Stimulated activated effector memory CD8-positive, alpha-beta T cell treated with anti-CD3 and anti-CD28 coated beads, Interleukin-12 subunit alpha, Interleukin-12 subunit beta, amount 100 ng/mL, for 72 hours (primary cell): ENCODE data around the gene CAD.

Source experiments
- ATAC-seq: fragments of 150-1000 bp; cut with Tn5 transposase; 2 replicates; pipeline ENCODE4 v1.10.0; 2021
- DNase-seq, 2 donors: peaks; one replicate each; pipeline ENCODE4 v3.0.0; 2021 to 2022; ENCODE audit warnings: low spot score in 2 of 2
- H3K27ac Mint-ChIP-seq: one replicate; pipeline ENCODE4 v1.8.0; 2022; ENCODE audit warnings: mild to moderate bottlenecking, mixed read lengths
- H3K36me3 Mint-ChIP-seq: one replicate; pipeline ENCODE4 v1.8.0; 2022; ENCODE audit warnings: mild to moderate bottlenecking, mixed read lengths
- H3K4me1 Mint-ChIP-seq: one replicate; pipeline ENCODE4 v1.8.0; 2022; ENCODE audit warnings: mixed read lengths
- H3K4me3 Mint-ChIP-seq: one replicate; pipeline ENCODE4 v1.8.0; 2022; ENCODE audit warnings: mild to moderate bottlenecking, mixed read lengths
- H3K9me3 Mint-ChIP-seq: one replicate; pipeline ENCODE4 v1.8.0; 2022; ENCODE audit warnings: mixed read lengths

Gene CAD

DNA sequence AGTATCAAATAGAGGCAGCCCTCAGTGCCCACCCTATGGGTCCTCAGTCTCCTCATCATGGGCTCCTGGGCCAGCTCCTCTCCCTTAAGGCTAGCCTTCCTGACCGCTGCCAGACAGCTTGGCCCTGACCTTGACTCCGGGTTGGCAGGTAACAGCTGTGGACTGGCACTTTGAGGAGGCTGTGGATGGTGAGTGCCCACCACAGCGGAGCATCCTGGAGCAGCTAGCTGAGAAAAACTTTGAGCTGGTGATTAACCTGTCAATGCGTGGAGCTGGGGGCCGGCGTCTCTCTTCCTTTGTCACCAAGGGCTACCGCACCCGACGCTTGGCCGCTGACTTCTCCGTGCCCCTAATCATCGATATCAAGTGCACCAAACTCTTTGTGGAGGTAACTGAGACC is 19.0 kb downstream of the CAD start:
- H3K4me1 Mint-ChIP-seq = no peaks in the 10 kb centered on the region
- H3K4me3 Mint-ChIP-seq = no peak overlapping the region
- H3K27ac Mint-ChIP-seq = no peak overlapping the region
- H3K9me3 Mint-ChIP-seq = no peaks in the 10 kb centered on the region
- DNase-seq = no peak
- no peak for ATAC-seq
- H3K36me3 Mint-ChIP-seq = peaks cover 100% of the 10 kb centered on the region

DNA sequence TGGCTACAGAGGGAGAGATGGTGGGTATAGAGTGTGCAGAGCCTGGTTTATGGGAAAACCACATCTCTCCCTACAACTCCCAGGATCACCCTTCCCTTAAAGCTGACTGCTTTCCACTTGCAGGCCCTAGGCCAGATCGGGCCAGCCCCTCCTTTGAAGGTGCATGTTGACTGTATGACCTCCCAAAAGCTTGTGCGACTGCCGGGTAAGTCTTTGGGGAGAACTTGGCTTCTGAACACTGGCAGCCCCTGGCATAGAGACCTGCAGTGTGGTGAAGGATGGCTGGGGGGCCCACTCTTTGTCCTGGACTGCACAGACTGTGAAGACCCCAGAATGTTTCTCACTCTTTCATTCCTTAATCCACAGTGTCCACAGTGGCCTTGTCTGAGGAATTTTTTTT is 19.5 kb downstream of the CAD start:
- Mint-ChIP-seq H3K9me3 (no peaks in the 10 kb centered on the region), H3K27ac (no peak overlapping the region), H3K36me3 (peaks cover 100% of the 10 kb centered on the region), H3K4me1 (peaks cover 4% of the 10 kb centered on the region), H3K4me3 (no peak overlapping the region)
- ATAC-seq (no peak), DNase-seq (no peak)

DNA sequence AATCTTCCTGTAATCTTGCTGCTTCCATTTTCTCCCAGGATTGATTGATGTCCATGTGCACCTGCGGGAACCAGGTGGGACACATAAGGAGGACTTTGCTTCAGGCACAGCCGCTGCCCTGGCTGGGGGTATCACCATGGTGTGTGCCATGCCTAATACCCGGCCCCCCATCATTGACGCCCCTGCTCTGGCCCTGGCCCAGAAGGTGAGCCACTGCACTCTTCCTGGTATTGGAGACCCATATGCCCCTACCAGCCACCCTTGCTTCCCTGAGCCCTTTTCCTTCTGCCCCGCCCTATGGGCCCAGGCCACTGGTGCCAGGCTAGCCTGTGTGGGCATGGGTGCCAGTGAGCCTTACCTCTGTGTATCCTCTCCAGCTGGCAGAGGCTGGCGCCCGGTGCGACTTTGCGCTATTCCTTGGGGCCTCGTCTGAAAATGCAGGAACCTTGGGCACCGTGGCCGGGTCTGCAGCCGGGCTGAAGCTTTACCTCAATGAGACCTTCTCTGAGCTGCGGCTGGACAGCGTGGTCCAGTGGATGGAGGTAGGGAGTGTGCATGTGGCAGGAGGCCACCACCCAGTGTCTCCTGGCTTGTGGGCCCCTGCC is 20.3 kb downstream of the CAD start:
- no peak for ATAC-seq
- DNase-seq = no peak
- H3K4me1 Mint-ChIP-seq = peaks cover 10% of the 10 kb centered on the region
- H3K36me3 Mint-ChIP-seq = peaks cover 100% of the 10 kb centered on the region
- H3K4me3 Mint-ChIP-seq = no peak overlapping the region
- H3K9me3 Mint-ChIP-seq = no peaks in the 10 kb centered on the region
- no peak overlapping the region for H3K27ac Mint-ChIP-seq

DNA sequence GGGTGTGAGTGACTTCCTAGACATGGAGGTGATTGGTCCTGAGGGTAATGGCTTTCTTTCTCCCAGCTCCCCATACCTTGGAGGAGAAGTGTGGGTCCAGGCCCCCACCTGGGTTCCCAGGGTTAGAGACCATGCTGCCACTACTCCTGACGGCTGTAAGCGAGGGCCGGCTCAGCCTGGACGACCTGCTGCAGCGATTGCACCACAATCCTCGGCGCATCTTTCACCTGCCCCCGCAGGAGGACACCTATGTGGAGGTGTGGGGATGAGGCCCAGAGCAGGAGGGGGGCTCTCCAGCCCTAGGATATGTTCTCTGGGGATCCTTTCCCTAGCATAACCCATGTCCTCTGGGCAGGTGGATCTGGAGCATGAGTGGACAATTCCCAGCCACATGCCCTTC is 21.8 kb downstream of the CAD start:
- Mint-ChIP-seq H3K36me3 (peaks cover 100% of the 10 kb centered on the region), H3K4me1 (peaks cover 10% of the 10 kb centered on the region), H3K4me3 (no peak overlapping the region), H3K27ac (no peak overlapping the region), H3K9me3 (no peaks in the 10 kb centered on the region)
- no peak for ATAC-seq
- no peak for DNase-seq

DNA sequence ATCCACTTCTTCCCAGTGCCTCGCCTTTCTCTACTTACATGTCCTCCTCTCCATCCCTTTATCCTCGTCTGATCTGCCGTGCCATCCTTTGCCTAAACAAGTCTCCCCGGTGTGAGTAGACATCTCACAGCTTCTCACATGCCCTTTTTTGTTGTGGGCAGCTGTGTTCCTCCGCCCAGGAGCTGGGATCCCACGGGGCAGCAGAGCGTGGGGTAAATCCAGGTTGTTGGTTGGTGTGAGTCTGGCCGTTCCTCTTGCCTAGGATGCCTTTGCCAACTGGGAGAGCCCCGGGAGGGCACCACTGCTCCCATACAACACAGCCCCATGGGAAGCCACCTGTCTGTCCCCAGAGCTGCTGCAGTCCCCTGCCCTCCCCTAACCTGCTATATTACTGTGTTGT is 23.2 kb downstream of the CAD start:
- no peak overlapping the region for H3K4me3 Mint-ChIP-seq
- ATAC-seq (no peak), DNase-seq (no peak)
- no peak overlapping the region for H3K27ac Mint-ChIP-seq
- H3K4me1 Mint-ChIP-seq = peaks cover 10% of the 10 kb centered on the region
- H3K9me3 Mint-ChIP-seq = no peaks in the 10 kb centered on the region
- H3K36me3 Mint-ChIP-seq = peaks cover 89% of the 10 kb centered on the region

DNA sequence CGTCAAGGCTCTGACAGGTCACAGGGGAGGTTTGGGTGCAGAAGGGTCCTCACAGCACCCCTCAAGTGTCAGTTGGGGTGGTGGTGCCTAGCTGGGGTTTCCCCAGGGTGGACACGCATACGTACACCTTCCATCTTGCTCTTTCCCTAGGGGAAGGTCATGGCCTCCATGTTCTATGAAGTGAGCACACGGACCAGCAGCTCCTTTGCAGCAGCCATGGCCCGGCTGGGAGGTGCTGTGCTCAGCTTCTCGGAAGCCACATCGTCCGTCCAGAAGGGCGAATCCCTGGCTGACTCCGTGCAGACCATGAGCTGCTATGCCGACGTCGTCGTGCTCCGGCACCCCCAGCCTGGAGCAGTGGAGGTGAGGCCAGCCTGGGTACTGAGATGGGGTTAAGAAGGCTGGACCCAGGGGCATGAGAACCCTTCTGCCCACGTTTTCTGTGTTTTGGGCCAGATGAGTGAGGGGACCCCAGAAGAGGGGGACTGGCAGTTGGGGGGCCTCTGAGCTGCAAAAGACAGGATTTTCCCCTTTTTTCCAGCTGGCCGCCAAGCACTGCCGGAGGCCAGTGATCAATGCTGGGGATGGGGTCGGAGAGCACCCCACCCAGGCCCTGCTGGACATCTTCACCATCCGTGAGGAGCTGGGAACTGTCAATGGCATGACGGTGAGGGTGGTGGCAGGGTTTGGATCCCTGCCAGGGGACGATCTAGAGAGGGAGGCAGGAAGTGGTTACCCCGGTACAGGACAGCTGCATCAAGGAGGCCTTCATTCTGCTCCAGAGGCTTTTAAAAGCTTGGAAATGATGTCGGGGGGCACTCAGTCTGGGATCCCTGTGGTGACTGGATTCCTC is 24.8 kb downstream of the CAD start:
- peak overlapping the region; percentile 61 for H3K27ac Mint-ChIP-seq
- no peak overlapping the region for H3K4me3 Mint-ChIP-seq
- H3K4me1 Mint-ChIP-seq = peaks cover 10% of the 10 kb centered on the region
- no peak for DNase-seq
- H3K9me3 Mint-ChIP-seq = no peaks in the 10 kb centered on the region
- no peak for ATAC-seq
- H3K36me3 Mint-ChIP-seq = peaks cover 73% of the 10 kb centered on the region

DNA sequence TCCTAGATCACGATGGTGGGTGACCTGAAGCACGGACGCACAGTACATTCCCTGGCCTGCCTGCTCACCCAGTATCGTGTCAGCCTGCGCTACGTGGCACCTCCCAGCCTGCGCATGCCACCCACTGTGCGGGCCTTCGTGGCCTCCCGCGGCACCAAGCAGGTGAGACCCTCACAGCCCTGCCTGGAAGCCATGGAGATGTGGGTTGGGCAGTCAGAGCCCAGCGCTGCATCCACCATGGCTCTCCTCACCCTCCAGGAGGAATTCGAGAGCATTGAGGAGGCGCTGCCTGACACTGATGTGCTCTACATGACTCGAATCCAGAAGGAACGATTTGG is 25.4 kb downstream of the CAD start:
- Mint-ChIP-seq H3K27ac (peak overlapping the region; percentile 61), H3K36me3 (peaks cover 67% of the 10 kb centered on the region), H3K4me3 (no peak overlapping the region), H3K9me3 (no peaks in the 10 kb centered on the region), H3K4me1 (peaks cover 10% of the 10 kb centered on the region)
- no peak for DNase-seq
- no peak for ATAC-seq

DNA sequence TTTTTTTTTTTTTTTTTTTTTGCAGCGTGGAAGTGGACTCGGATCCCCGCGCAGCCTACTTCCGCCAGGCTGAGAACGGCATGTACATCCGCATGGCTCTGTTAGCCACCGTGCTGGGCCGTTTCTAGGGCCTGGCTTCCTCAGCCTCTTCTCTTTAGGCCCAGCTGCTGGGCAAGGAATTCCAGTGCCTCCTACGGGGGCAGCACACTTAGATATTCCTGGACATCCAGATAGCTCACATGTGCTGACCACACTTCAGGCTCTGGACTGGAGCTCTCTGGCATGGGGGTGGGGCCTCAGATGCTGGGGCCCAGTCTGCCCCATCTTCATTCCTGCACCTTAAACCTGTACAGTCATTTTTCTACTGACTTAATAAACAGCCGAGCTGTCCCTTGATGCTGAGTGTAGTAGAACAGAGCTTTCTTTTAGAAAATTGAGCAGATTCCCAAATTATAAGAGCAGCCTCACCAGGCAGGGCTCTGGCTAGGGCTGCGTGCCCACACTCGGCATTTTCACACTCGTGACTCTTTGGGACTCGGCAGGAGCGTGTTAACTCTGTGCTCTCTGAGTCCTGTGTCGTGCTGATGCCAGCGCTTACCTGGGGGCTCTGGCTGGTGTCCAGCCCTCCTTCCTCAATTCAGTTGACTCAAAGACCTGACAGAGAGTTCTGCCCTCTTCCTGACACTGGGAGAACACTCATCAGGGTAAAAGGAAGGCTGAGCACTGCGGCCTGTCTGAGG is 26.4 kb downstream of the CAD start:
- peaks cover 10% of the 10 kb centered on the region for H3K4me1 Mint-ChIP-seq
- DNase-seq = no peak
- no peak for ATAC-seq
- no peak overlapping the region for H3K27ac Mint-ChIP-seq
- no peak overlapping the region for H3K4me3 Mint-ChIP-seq
- H3K36me3 Mint-ChIP-seq = peaks cover 62% of the 10 kb centered on the region
- H3K9me3 Mint-ChIP-seq = no peaks in the 10 kb centered on the region

DNA sequence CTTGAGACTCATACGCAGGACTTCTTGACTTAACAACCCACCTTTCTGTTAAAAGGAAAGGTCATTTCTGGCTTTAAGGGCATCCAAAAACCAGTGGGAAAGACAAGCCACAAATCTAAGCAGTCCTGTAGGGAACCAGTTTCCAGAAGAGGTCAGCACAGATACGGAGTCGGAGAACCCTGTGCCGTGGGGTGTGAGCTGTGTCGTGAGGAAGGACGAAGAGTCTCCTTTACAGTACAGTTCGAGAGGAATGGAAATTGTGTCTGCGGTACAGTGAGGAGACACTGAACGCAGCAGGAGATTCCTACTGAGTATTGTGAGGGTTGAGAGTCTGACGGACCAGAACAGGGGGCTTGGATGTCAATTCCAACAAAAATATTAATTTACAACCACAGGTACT is 27.9 kb downstream of the CAD start:
- no peak overlapping the region for H3K27ac Mint-ChIP-seq
- H3K36me3 Mint-ChIP-seq = peaks cover 48% of the 10 kb centered on the region
- H3K9me3 Mint-ChIP-seq = no peaks in the 10 kb centered on the region
- H3K4me3 Mint-ChIP-seq = no peak overlapping the region
- no peak for ATAC-seq
- H3K4me1 Mint-ChIP-seq = peaks cover 10% of the 10 kb centered on the region
- no peak for DNase-seq

DNA sequence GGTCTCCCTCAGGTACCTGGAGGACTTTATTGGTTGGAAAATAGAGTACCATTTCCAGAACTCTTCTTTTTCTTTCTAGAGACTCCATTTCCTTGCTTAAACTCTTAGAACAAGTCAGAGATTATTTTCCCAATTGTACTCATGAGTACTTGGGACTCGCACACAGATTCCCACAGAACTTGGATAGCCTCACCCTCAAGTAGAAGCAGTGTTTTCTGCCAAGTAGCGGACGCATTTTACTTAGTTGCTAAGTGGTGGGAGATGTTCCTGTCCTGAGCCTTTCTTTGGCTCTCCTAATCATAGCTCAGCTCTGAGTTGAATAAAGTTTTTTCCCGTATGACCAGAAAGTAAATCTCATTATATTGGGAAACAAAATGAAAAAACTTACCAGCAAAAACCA is 28.5 kb downstream of the CAD start:
- Mint-ChIP-seq H3K9me3 (no peaks in the 10 kb centered on the region), H3K4me1 (peaks cover 10% of the 10 kb centered on the region), H3K36me3 (peaks cover 43% of the 10 kb centered on the region), H3K4me3 (no peak overlapping the region), H3K27ac (no peak overlapping the region)
- ATAC-seq = no peak
- no peak for DNase-seq

DNA sequence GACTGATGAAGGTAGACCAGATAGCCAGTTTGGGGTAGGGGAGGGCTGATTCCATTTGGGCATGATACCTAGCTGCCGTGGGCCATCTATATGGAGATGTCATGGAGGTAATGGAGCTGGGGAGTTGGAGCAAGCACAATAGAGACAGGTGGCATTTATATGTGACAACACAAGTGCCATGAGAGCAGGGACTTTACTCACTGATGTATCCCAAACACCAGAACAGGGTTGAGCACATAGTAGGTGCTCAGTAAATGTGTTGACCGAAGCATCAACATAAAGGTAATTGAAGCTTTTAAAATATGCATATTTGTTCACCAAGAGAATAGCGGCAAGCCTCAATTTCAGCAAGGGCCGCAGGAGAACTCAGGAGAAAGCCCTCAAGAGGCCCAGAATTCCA is 30.7 kb downstream of the CAD start:
- no peaks in the 10 kb centered on the region for H3K9me3 Mint-ChIP-seq
- H3K27ac Mint-ChIP-seq = no peak overlapping the region
- ATAC-seq = no peak
- no peaks in the 10 kb centered on the region for H3K4me1 Mint-ChIP-seq
- no peak for DNase-seq
- peaks cover 20% of the 10 kb centered on the region for H3K36me3 Mint-ChIP-seq
- H3K4me3 Mint-ChIP-seq = no peak overlapping the region

DNA sequence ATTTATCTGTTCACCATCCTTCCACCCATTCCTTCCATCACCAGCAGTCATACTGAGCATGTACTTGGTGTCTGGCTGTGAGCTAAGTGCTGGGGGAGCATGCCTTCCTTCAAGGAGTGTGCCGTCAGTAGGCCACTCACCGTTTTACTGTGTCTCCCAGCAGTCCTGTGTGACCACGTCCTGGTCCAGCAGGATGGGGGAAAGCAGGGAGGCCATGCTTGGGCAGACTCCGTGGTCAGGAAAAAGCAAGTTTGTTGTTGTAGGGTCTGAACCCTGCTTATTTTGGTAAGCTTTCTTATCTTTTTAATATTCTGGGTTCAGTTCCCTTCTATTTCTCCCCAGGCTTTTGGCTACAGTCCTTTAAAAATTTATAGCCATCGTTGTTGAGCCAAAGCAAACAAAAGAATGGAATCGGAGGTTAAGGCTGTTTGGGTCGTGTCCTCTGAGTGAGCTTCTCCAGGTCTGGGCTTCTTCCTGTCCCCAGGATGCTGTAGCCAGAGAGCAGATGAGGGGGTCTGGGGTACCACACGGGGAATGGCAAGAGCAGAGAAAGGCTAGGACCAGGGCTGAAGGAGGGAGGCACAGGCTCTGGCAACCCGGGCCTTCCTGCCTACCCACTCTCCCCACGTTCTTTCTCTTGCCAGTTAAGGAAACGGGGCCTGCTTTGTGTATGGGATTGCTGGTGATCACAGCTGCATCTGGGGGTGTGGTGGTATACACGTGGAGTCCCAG is 32.2 kb downstream of the CAD start:
- Mint-ChIP-seq H3K27ac (no peak overlapping the region), H3K9me3 (no peaks in the 10 kb centered on the region), H3K4me3 (no peak overlapping the region), H3K4me1 (no peaks in the 10 kb centered on the region), H3K36me3 (peaks cover 6% of the 10 kb centered on the region)
- no peak for DNase-seq
- ATAC-seq = no peak

DNA sequence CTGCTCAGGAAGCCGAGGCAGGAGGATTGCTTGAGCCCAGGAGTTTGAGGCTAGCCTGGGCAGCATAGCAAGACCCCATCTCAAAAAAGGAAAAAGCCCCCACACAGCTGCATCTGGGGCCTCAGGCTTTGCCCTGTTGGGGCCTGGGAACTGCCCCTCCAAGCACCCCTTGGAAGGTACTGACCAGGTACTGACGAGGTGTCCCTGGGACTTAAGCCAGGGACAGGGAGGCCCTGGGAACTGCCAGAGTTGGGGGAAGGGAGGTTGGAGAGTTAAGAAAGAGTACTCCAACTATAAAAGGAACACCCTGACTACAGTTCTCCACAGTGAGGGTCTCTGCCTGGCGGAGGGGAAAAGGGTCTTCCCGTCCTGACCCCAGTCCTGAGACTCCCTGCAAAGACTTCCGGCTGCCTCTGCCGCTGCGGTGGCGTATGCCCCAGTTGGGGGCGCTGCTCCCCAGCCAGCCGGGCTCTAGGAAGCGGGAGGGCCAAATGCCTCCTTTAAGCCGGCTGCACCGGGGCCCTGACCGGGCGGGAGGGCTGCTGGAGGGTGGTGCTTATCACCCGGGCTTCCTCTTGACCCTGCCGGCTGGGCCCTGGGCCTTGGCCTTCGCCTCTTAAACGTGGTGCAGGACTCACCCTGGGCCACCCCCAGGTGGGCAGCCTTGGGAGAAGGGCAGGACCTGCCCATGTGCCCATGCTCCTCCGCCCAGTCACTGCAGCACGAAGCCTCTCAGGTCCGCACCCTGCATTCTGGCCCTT is 32.9 kb downstream of the CAD start:
- Mint-ChIP-seq H3K4me3 (no peak overlapping the region), H3K4me1 (no peaks in the 10 kb centered on the region), H3K27ac (no peak overlapping the region), H3K9me3 (no peaks in the 10 kb centered on the region), H3K36me3 (peaks cover 6% of the 10 kb centered on the region)
- peak; percentile 85 for ATAC-seq
- peak; percentile 48 to 74 for DNase-seq

DNA sequence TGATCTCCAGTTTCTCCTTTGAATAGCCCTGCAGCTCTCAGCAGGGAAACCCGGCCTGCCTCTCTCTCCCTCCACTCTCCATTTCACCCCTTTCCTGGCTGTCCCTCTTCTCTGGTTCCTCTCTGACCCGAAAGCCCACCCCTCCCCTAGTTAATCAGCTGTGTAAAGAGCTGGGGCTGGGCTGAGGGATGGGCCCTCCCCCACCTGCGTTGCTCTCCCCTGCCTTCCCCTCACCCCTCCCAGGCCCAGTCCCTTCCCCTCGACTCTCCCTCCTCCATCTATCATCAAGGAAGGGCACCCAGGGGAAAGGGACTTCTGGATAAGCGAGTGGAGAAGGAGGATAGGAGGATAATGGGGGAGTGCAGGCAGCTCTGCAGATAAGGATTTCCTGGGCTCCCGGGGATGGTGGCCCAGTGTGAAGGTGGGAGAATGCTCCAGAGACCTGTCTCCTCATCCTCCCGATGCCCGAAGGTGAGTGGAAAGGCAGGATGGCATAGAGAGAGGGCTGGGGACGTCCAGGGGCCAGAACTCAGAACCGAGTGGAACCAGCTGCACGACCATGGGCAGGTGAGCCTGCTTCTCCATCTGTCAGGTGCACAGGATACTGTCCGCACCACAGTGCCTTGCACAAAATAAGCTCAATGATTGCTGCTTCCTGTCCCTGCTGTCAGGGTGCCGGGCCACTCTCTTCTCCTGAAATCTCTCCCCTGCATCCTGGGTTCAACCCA is 33.6 kb downstream of the CAD start:
- Mint-ChIP-seq H3K4me1 (no peaks in the 10 kb centered on the region), H3K27ac (no peak overlapping the region), H3K9me3 (no peaks in the 10 kb centered on the region), H3K36me3 (peaks cover 6% of the 10 kb centered on the region), H3K4me3 (no peak overlapping the region)
- DNase-seq = no peak
- ATAC-seq = no peak
